SK-N-SH (cell line): ENCODE data around the gene CNKSR2. TPM values are rescaled to one million over a fixed set of nuclear protein-coding genes. Genes with fewer than 3 reads are reported as not detected.

Experiments used
- CTCF ChIA-PET: fragments of 300-600, 350-600 bp; formaldehyde crosslinking; extraction: SDS; loops from one replicate; lab custom pipeline; 2021; lab: Yijun Ruan, JAX
- POLR2A ChIA-PET: fragments of 350-600 bp; sonication (Branson Sonifier 250); formaldehyde crosslinking; extraction: SDS; loops from one replicate; lab custom pipeline; 2020; ENCODE audit warnings: antibody characterized with exemption, inconsistent platforms; lab: Yijun Ruan, JAX
- DNase-seq: peaks from one replicate; pipeline ENCODE4 v3.0.0; 2012
- H2AFZ ChIP-seq: fragments of 200-600 bp; sonication (generic); 2 replicates; pipeline ENCODE4 v1.8.1; 2016; ENCODE audit warnings: antibody characterized with exemption, mild to moderate bottlenecking, low read depth
- H3F3A ChIP-seq: fragments of 200-600 bp; sonication (generic); replicated peaks from 2 replicates; pipeline ENCODE3; 2016; ENCODE audit warnings: antibody characterized with exemption, mild to moderate bottlenecking; ENCODE audit not compliant: insufficient read depth
- H3K27ac ChIP-seq, 2 experiments: fragments of 200-500 bp in 1 of 2; fragments of 200-600 bp in 1 of 2; sonication (Bioruptor generic) in 1 of 2; sonication (generic), shearing (Covaris generic) in 1 of 2; 2 replicates each; pipeline versions ENCODE4 v1.5.1 to v1.6.1; 2014 to 2016; ENCODE audit warnings: low read depth in 2 of 2, inconsistent platforms in 1 of 2, low read length in 1 of 2, mild to moderate bottlenecking in 1 of 2, mixed read lengths in 1 of 2
- H3K27me3 ChIP-seq: fragments of 200-600 bp; sonication (generic), shearing (Covaris generic); 2 replicates; pipeline ENCODE4 v1.6.1; 2016; ENCODE audit warnings: mixed run types; ENCODE audit not compliant: insufficient read depth
- H3K36me3 ChIP-seq, 2 experiments: fragments of 200-500 bp in 1 of 2; fragments of 200-600 bp in 1 of 2; sonication (Bioruptor generic) in 1 of 2; sonication (generic) in 1 of 2; replicated peaks in 1 of 2; 2 replicates each; pipeline versions ENCODE3 to v1.5.1; 2014 to 2016; ENCODE audit warnings: low read length in 1 of 2, mild to moderate bottlenecking in 1 of 2; ENCODE audit not compliant: insufficient read depth in 2 of 2, control insufficient read depth in 1 of 2
- H3K4me1 ChIP-seq, 2 experiments: fragments of 200-500 bp in 1 of 2; fragments of 200-600 bp in 1 of 2; sonication (Bioruptor generic) in 1 of 2; sonication (generic), shearing (Covaris generic) in 1 of 2; 2 replicates each; pipeline versions ENCODE4 v1.5.1 to v1.6.1; 2014 to 2016; ENCODE audit warnings: low read depth in 1 of 2, low read length in 1 of 2, mixed run types in 1 of 2; ENCODE audit not compliant: insufficient read depth in 2 of 2, control insufficient read depth in 1 of 2
- H3K4me2 ChIP-seq: fragments of 200-600 bp; sonication (generic), shearing (Covaris generic); 2 replicates; pipeline ENCODE4 v1.6.1; 2017; ENCODE audit warnings: mixed run types
- H3K4me3 ChIP-seq, 2 experiments: fragments of 200-500 bp in 1 of 2; fragments of 200-600 bp in 1 of 2; sonication (Bioruptor generic) in 1 of 2; sonication (generic), shearing (Covaris generic) in 1 of 2; 2 replicates each; pipeline versions ENCODE4 v1.5.1 to v1.8.1; 2014 to 2016; ENCODE audit warnings: low read depth in 2 of 2, inconsistent platforms in 1 of 2, low read length in 1 of 2, mild to moderate bottlenecking in 1 of 2, mixed read lengths in 1 of 2, moderate library complexity in 1 of 2
- H3K79me2 ChIP-seq: fragments of 200-600 bp; sonication (generic); 2 replicates; pipeline ENCODE4 v1.8.1; 2017; ENCODE audit warnings: mild to moderate bottlenecking; ENCODE audit not compliant: insufficient read depth
- H3K9ac ChIP-seq: fragments of 200-600 bp; sonication (generic); 2 replicates; pipeline ENCODE4 v1.6.1; 2017; ENCODE audit warnings: mixed run types
- H3K9me2 ChIP-seq: fragments of 200-600 bp; sonication (generic); 2 replicates; pipeline ENCODE4 v1.6.1; 2017; ENCODE audit warnings: mixed run types
- H3K9me3 ChIP-seq: fragments of 200-600 bp; sonication (generic); 2 replicates; pipeline ENCODE4 v1.6.1; 2017; ENCODE audit warnings: mixed run types, mild to moderate bottlenecking, moderate library complexity
- H4K20me1 ChIP-seq: fragments of 200-600 bp; sonication (generic); 2 replicates; pipeline ENCODE4 v1.6.1; 2017; ENCODE audit warnings: mild to moderate bottlenecking, mixed run types; ENCODE audit not compliant: insufficient read depth
- ELF1 ChIP-seq: IDR thresholded peaks from 2 replicates; pipeline ENCODE4 v1.4.0; 2012
- EP300 ChIP-seq, 2 experiments: IDR thresholded peaks; 2 replicates each; pipeline versions ENCODE4 v1.4.0 to v1.6.1; 2012; ENCODE audit warnings: borderline replicate concordance in 1 of 2, low read depth in 1 of 2, low read length in 1 of 2
- EZH2phosphoT487 ChIP-seq: fragments of 200-600 bp; sonication (generic); IDR thresholded peaks from 2 replicates; pipeline ENCODE4 v1.6.1; 2017; ENCODE audit warnings: low read depth, mixed run types, mild to moderate bottlenecking, antibody characterized with exemption, moderate library complexity, borderline replicate concordance
- FOXJ3 ChIP-seq: sonication (generic); formaldehyde crosslinking; IDR thresholded peaks from 2 replicates; pipeline ENCODE4 v1.5.1; 2020; ENCODE audit warnings: mild to moderate bottlenecking, missing genetic modification reagents
- FOXM1 ChIP-seq: IDR thresholded peaks from 2 replicates; pipeline ENCODE4 v1.4.0; 2012; ENCODE audit warnings: low read depth, mild to moderate bottlenecking
- GABPA ChIP-seq: IDR thresholded peaks from 2 replicates; pipeline ENCODE4 v1.4.0; 2012; ENCODE audit warnings: low read depth, mild to moderate bottlenecking
- GATA2 ChIP-seq: sonication (generic); formaldehyde crosslinking; IDR thresholded peaks from 2 replicates; pipeline ENCODE4 v1.5.0; 2020; ENCODE audit warnings: mild to moderate bottlenecking, missing genetic modification reagents
- JUND ChIP-seq: IDR thresholded peaks from 2 replicates; pipeline ENCODE4 v1.4.0; 2012
- MXI1 ChIP-seq: IDR thresholded peaks from 2 replicates; pipeline ENCODE4 v1.6.1; 2012; ENCODE audit warnings: mild to moderate bottlenecking, low read depth, low read length, improper control_type of control experiment
- NFIC ChIP-seq: IDR thresholded peaks from 2 replicates; pipeline ENCODE4 v1.4.0; 2012; ENCODE audit warnings: borderline replicate concordance
- POLR2AphosphoS5 ChIP-seq: IDR thresholded peaks from 2 replicates; pipeline ENCODE4 v1.6.1; 2012; ENCODE audit warnings: low read depth, low read length
- RAD21 ChIP-seq: IDR thresholded peaks from 2 replicates; pipeline ENCODE4 v1.6.1; 2012; ENCODE audit warnings: mild to moderate bottlenecking, low read length
- RXRA ChIP-seq: IDR thresholded peaks from 2 replicates; pipeline ENCODE4 v1.4.0; 2012; ENCODE audit warnings: low read depth, mild to moderate bottlenecking, borderline replicate concordance
- SIN3A ChIP-seq: IDR thresholded peaks from 2 replicates; pipeline ENCODE4 v1.6.1; 2012; ENCODE audit warnings: low read depth, mild to moderate bottlenecking, low read length, moderate library complexity, borderline replicate concordance
- SMC3 ChIP-seq: IDR thresholded peaks from 2 replicates; pipeline ENCODE4 v1.6.1; 2012; ENCODE audit warnings: low read depth, low read length, improper control_type of control experiment
- TCF12 ChIP-seq: IDR thresholded peaks from 2 replicates; pipeline ENCODE4 v1.4.0; 2012
- USF1 ChIP-seq: IDR thresholded peaks from 2 replicates; pipeline ENCODE4 v1.4.0; 2012; ENCODE audit warnings: low read depth, borderline replicate concordance
- YY1 ChIP-seq: IDR thresholded peaks from 2 replicates; pipeline ENCODE4 v1.4.0; 2012; ENCODE audit warnings: low read depth, mild to moderate bottlenecking
- WGBS: methylation state at CpG from one replicate; pipeline ENCODE4 v1.1.6; 2017; ENCODE audit warnings: low lambda C conversion rate; 5-methylcytosine and 5-hydroxymethylcytosine counted together
- polyA plus RNA-seq, 3 experiments: library from polyadenylated mRNA; depleted of rRNA; stranded (reverse); fragments of >200 nt; gene quantifications; 2 replicates each; pipeline ENCODE4 v1.2.3, GENCODE V29; 2012
- TF ChIP-seq, protein P1 (sequence below): IDR thresholded peaks from 2 replicates; pipeline ENCODE4 v1.4.0; 2012; ENCODE audit warnings: low read depth, borderline replicate concordance

The CNKSR2 gene
- polyA plus RNA-seq, 1 of the 3 experiments (the other 2 are of a cell fraction): 0.03 TPM

GRCh38 chrX:21457718-21458117 is 83.5 kb downstream of the CNKSR2 start:
- Histone ChIP-seq H3K4me2 (no peak overlapping the region), H3F3A (no peaks in the 10 kb centered on the region), H2AFZ (no peak overlapping the region), H3K27ac (no peak overlapping the region), H3K79me2 (no peaks in the 10 kb centered on the region), H3K9me3 (no peaks in the 10 kb centered on the region), H3K9ac (no peak overlapping the region), H3K9me2 (no peaks in the 10 kb centered on the region), H3K4me3 (no peak overlapping the region), H3K27me3 (no peaks in the 10 kb centered on the region), H3K4me1 (no peaks in the 10 kb centered on the region), H3K36me3 (no peaks in the 10 kb centered on the region), H4K20me1 (no peaks in the 10 kb centered on the region)
- CTCF ChIA-PET: no interaction called here
- TF ChIP-seq POLR2AphosphoS5: no peak
- TF ChIP-seq GABPA: no peak
- no peak for TF ChIP-seq FOXJ3 (CRISPR knock-in tag)
- TF ChIP-seq, protein P1, sequence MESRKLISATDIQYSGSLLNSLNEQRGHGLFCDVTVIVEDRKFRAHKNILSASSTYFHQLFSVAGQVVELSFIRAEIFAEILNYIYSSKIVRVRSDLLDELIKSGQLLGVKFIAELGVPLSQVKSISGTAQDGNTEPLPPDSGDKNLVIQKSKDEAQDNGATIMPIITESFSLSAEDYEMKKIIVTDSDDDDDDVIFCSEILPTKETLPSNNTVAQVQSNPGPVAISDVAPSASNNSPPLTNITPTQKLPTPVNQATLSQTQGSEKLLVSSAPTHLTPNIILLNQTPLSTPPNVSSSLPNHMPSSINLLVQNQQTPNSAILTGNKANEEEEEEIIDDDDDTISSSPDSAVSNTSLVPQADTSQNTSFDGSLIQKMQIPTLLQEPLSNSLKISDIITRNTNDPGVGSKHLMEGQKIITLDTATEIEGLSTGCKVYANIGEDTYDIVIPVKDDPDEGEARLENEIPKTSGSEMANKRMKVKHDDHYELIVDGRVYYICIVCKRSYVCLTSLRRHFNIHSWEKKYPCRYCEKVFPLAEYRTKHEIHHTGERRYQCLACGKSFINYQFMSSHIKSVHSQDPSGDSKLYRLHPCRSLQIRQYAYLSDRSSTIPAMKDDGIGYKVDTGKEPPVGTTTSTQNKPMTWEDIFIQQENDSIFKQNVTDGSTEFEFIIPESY: no peak
- no peak for TF ChIP-seq YY1
- no peak for TF ChIP-seq EP300 (IDR thresholded peaks at IDR 0.05; ENCODE audit: borderline replicate concordance in 1 of 2, low read depth in 1 of 2, low read length in 1 of 2)
- TF ChIP-seq EZH2phosphoT487: no peak
- no peak for TF ChIP-seq RXRA
- no peak for TF ChIP-seq ELF1
- TF ChIP-seq TCF12: no peak
- POLR2A ChIA-PET: no interaction called here
- DNase-seq: no peak

DNA sequence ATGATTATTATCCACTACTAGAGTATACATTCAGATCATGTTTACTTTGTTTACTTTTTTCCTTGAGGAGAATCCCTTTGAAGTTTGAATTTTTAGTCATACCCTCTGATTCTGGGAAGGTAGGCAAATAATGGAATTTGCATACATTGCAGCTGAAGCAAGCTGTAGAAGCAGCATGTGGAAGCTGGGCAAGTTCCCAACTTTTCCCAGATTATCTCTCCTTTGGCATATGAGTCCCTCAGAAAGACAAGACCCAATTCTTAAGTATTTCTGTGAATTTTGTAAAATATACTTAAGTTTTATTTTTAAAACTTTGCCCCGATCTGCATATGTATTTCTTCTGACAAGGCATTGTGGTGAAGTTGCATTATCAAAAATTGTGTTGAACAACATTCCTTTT is 94.9 kb downstream of the CNKSR2 start:
- Histone ChIP-seq H3F3A (no peaks in the 10 kb centered on the region), H3K4me2 (no peak overlapping the region), H4K20me1 (no peaks in the 10 kb centered on the region), H3K9me3 (no peaks in the 10 kb centered on the region), H3K27me3 (no peaks in the 10 kb centered on the region), H3K9ac (no peak overlapping the region), H3K36me3 (no peaks in the 10 kb centered on the region), H3K4me1 (no peaks in the 10 kb centered on the region), H3K4me3 (no peak overlapping the region), H3K27ac (no peak overlapping the region), H3K79me2 (no peaks in the 10 kb centered on the region), H3K9me2 (no peaks in the 10 kb centered on the region; the same call in 1 of the 2 replicates), H2AFZ (no peak overlapping the region)
- no peak for TF ChIP-seq NFIC
- no peak for TF ChIP-seq MXI1
- TF ChIP-seq JUND: no peak
- no peak for TF ChIP-seq POLR2AphosphoS5
- TF ChIP-seq RXRA: no peak
- TF ChIP-seq RAD21: no peak
- TF ChIP-seq YY1: no peak
- TF ChIP-seq EZH2phosphoT487: no peak
- TF ChIP-seq GABPA: no peak
- no peak for TF ChIP-seq FOXM1
- no peak for TF ChIP-seq SIN3A
- TF ChIP-seq SMC3: no peak
- no peak for TF ChIP-seq USF1
- no peak for TF ChIP-seq GATA2 (CRISPR knock-in tag)
- CTCF ChIA-PET: no interaction called here
- DNase-seq: no peak
- POLR2A ChIA-PET: no interaction called here
- WGBS: 31% methylated on average over 1 of the region's 1 CpG
